Neural cell (in vitro differentiated cells): ENCODE data around the gene OR5M8. TPM values are rescaled to one million over a fixed set of nuclear protein-coding genes. Genes with fewer than 3 reads are reported as not detected.

Experiments used
- H2AFZ ChIP-seq: fragments of 200-600, 300-800 bp; sonication (generic), shearing (Covaris generic); 2 replicates; pipeline ENCODE4 v1.6.0; 2014; ENCODE audit warnings: low read depth, mild to moderate bottlenecking, antibody characterized with exemption, low read length, moderate library complexity
- H3F3A ChIP-seq: fragments of 200-600 bp; shearing (Covaris generic); 2 replicates; pipeline ENCODE4 v1.6.1; 2016; ENCODE audit warnings: mild to moderate bottlenecking, moderate library complexity, mixed read lengths, antibody characterized with exemption, low read length; ENCODE audit not compliant: insufficient read depth, poor library complexity, severe bottlenecking
- H3K27ac ChIP-seq: fragments of 200-600, 300-800 bp; sonication (generic), shearing (Covaris generic); 2 replicates; pipeline ENCODE4 v1.5.1; 2014; ENCODE audit warnings: mild to moderate bottlenecking, low read length, moderate library complexity
- H3K27me3 ChIP-seq: fragments of 300-800, 200-600 bp; sonication (generic), shearing (Covaris generic); 2 replicates; pipeline ENCODE4 v1.6.0; 2014; ENCODE audit warnings: mild to moderate bottlenecking, low read depth, low read length, moderate library complexity; ENCODE audit not compliant: insufficient read depth
- H3K36me3 ChIP-seq: fragments of 300-800, 200-600 bp; sonication (generic), shearing (Covaris generic); 2 replicates; pipeline ENCODE4 v1.5.1; 2014; ENCODE audit warnings: mild to moderate bottlenecking, antibody characterized with exemption, low read length, moderate library complexity; ENCODE audit not compliant: insufficient read depth
- H3K4me2 ChIP-seq: fragments of 300-800, 200-600 bp; sonication (generic), shearing (Covaris generic); 2 replicates; pipeline ENCODE4 v1.6.0; 2014; ENCODE audit warnings: mild to moderate bottlenecking, low read length
- H3K4me3 ChIP-seq: fragments of 300-800, 200-600 bp; sonication (generic), shearing (Covaris generic); 2 replicates; pipeline ENCODE4 v1.5.1; 2014; ENCODE audit warnings: mild to moderate bottlenecking, low read length, moderate library complexity
- H3K79me2 ChIP-seq: fragments of 200-600 bp; shearing (Covaris generic); replicated peaks from 2 replicates; pipeline ENCODE4 v1.6.0; 2014; ENCODE audit warnings: mild to moderate bottlenecking, low read length, moderate library complexity; ENCODE audit not compliant: insufficient read depth
- H3K9ac ChIP-seq: fragments of 300-800, 200-600 bp; sonication (generic), shearing (Covaris generic); 2 replicates; pipeline ENCODE4 v1.6.1; 2016; ENCODE audit warnings: mild to moderate bottlenecking, low read length, mixed read lengths
- H3K9me2 ChIP-seq: fragments of 200-600 bp; shearing (Covaris generic); 2 replicates; pipeline ENCODE4 v1.6.1; 2016; ENCODE audit warnings: mild to moderate bottlenecking, low read length, mixed read lengths; ENCODE audit not compliant: insufficient read depth
- H3K9me3 ChIP-seq: fragments of 200-600, 300-800 bp; sonication (generic), shearing (Covaris generic); 2 replicates; pipeline ENCODE4 v1.6.1; 2016; ENCODE audit warnings: mild to moderate bottlenecking, mixed run types, low read length, moderate library complexity, mixed read lengths
- H4K20me1 ChIP-seq: fragments of 200-600 bp; shearing (Covaris generic); 2 replicates; pipeline ENCODE4 v1.6.1; 2016; ENCODE audit warnings: mild to moderate bottlenecking, mixed run types; ENCODE audit not compliant: insufficient read depth
- EP300 ChIP-seq: fragments of 450-650 bp; conservative IDR thresholded peaks from 2 replicates; pipeline ENCODE4 v1.6.1; 2014; ENCODE audit warnings: antibody characterized with exemption, mild to moderate bottlenecking, moderate library complexity; ENCODE audit not compliant: poor library complexity, severe bottlenecking
- EZH2 ChIP-seq: fragments of 200-600, 300-800 bp; shearing (Covaris generic), sonication (generic); IDR thresholded peaks from 2 replicates; pipeline ENCODE4 v1.6.1; 2014; ENCODE audit warnings: antibody characterized with exemption, low read length, borderline replicate concordance, mild to moderate bottlenecking; ENCODE audit not compliant: insufficient read depth, poor library complexity, severe bottlenecking
- MXI1 ChIP-seq: fragments of 450-650 bp; conservative IDR thresholded peaks from 2 replicates; pipeline ENCODE4 v1.6.1; 2014; ENCODE audit warnings: antibody characterized with exemption, mild to moderate bottlenecking; ENCODE audit not compliant: poor library complexity, severe bottlenecking
- POLR2AphosphoS5 ChIP-seq: IDR thresholded peaks from 2 replicates; pipeline ENCODE4 v1.6.1; 2012
- RAD21 ChIP-seq: fragments of 450-650 bp; conservative IDR thresholded peaks from 2 replicates; pipeline ENCODE4 v1.6.1; 2014; ENCODE audit warnings: antibody characterized with exemption, mild to moderate bottlenecking, moderate library complexity
- SMC3 ChIP-seq: fragments of 450-650 bp; conservative IDR thresholded peaks from 2 replicates; pipeline ENCODE4 v1.6.1; 2014; ENCODE audit warnings: antibody characterized with exemption, mild to moderate bottlenecking, moderate library complexity; ENCODE audit not compliant: poor library complexity
- TAF1 ChIP-seq: IDR thresholded peaks from 2 replicates; pipeline ENCODE4 v1.6.1; 2012; ENCODE audit warnings: low read depth
- polyA plus RNA-seq: library from polyadenylated mRNA; depleted of rRNA; stranded (reverse); fragments of >200 nt; gene quantifications from 2 replicates; pipeline ENCODE4 v1.2.3, GENCODE V29; 2014
- TF ChIP-seq, protein P1 (sequence below): IDR thresholded peaks from 2 replicates; pipeline ENCODE4 v1.6.1; 2012; ENCODE audit warnings: borderline replicate concordance
- TF ChIP-seq, protein P2 (sequence below): fragments of 450-650 bp; IDR thresholded peaks from 2 replicates; pipeline ENCODE4 v1.5.1; 2014; ENCODE audit warnings: antibody characterized with exemption, mild to moderate bottlenecking, moderate library complexity; ENCODE audit not compliant: poor library complexity, severe bottlenecking

OR5M8 gene
- polyA plus RNA-seq, 1 donor from 2014 or later: not detected

DNA sequence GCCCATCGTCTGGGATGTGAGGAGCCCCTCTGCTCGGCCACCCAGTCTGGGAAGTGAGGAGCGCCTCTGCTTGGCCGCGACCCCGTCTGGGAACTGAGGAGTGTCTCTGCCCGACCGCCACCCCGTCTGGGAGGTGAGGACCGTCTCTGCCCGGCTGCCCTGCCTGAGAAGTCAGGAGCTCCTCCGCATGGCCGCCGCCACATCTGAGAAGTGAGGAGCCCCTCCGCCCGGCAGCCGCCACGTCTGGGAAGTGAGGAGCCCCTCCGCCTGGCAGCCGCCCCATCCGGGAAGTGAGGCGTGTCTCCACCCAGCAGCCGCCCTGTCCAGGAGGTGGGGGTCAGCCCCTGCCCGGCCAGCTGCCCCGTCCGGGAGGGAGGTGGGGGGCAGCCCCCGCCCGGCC lies 5.8 kb upstream of the OR5M8 start:
- Histone ChIP-seq H3K9ac (no peak overlapping the region), H3K79me2 (no peaks in the 10 kb centered on the region), H3K27me3 (no peaks in the 10 kb centered on the region), H2AFZ (no peak overlapping the region), H3K9me3 (no peaks in the 10 kb centered on the region), H3K4me3 (no peak overlapping the region), H3F3A (no peaks in the 10 kb centered on the region), H3K36me3 (no peaks in the 10 kb centered on the region), H4K20me1 (no peaks in the 10 kb centered on the region), H3K27ac (no peak overlapping the region), H3K9me2 (no peaks in the 10 kb centered on the region), H3K4me2 (no peak overlapping the region)
- TF ChIP-seq MXI1 (no peak), SMC3 (no peak), POLR2AphosphoS5 (no peak), TAF1 (no peak), EZH2 (no peak), RAD21 (no peak), EP300 (no peak)
- TF ChIP-seq, protein P1, sequence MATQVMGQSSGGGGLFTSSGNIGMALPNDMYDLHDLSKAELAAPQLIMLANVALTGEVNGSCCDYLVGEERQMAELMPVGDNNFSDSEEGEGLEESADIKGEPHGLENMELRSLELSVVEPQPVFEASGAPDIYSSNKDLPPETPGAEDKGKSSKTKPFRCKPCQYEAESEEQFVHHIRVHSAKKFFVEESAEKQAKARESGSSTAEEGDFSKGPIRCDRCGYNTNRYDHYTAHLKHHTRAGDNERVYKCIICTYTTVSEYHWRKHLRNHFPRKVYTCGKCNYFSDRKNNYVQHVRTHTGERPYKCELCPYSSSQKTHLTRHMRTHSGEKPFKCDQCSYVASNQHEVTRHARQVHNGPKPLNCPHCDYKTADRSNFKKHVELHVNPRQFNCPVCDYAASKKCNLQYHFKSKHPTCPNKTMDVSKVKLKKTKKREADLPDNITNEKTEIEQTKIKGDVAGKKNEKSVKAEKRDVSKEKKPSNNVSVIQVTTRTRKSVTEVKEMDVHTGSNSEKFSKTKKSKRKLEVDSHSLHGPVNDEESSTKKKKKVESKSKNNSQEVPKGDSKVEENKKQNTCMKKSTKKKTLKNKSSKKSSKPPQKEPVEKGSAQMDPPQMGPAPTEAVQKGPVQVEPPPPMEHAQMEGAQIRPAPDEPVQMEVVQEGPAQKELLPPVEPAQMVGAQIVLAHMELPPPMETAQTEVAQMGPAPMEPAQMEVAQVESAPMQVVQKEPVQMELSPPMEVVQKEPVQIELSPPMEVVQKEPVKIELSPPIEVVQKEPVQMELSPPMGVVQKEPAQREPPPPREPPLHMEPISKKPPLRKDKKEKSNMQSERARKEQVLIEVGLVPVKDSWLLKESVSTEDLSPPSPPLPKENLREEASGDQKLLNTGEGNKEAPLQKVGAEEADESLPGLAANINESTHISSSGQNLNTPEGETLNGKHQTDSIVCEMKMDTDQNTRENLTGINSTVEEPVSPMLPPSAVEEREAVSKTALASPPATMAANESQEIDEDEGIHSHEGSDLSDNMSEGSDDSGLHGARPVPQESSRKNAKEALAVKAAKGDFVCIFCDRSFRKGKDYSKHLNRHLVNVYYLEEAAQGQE: no peak
- TF ChIP-seq, protein P2, sequence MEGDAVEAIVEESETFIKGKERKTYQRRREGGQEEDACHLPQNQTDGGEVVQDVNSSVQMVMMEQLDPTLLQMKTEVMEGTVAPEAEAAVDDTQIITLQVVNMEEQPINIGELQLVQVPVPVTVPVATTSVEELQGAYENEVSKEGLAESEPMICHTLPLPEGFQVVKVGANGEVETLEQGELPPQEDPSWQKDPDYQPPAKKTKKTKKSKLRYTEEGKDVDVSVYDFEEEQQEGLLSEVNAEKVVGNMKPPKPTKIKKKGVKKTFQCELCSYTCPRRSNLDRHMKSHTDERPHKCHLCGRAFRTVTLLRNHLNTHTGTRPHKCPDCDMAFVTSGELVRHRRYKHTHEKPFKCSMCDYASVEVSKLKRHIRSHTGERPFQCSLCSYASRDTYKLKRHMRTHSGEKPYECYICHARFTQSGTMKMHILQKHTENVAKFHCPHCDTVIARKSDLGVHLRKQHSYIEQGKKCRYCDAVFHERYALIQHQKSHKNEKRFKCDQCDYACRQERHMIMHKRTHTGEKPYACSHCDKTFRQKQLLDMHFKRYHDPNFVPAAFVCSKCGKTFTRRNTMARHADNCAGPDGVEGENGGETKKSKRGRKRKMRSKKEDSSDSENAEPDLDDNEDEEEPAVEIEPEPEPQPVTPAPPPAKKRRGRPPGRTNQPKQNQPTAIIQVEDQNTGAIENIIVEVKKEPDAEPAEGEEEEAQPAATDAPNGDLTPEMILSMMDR: no peak

DNA sequence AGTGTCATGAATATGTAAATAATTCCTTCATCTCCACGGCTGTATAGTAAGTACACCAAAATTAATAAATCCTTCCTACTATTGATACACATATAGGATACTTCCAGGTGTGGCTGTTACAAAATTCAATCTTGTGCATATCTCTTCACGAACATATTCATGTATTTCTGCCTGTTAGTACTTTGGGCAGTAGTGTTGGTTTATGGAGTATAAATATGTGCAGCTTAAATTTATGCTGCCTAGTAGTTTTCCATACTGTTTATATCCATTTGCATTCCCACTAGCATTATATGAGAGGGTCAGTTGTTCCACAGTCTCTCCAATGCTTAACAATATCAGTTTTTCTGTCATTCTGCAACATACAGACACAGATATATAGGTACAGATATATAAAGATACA lies 3.9 kb upstream of the OR5M8 start:
- Histone ChIP-seq H4K20me1 (no peaks in the 10 kb centered on the region), H3K79me2 (no peaks in the 10 kb centered on the region)

More for the DNA sequence above, 3.9 kb upstream of the OR5M8 start:
- H3K9ac ChIP-seq: no peak overlapping the region
- H3K9me2 ChIP-seq: no peaks in the 10 kb centered on the region
- H3K36me3 ChIP-seq: no peaks in the 10 kb centered on the region
- H3K4me2 ChIP-seq: no peak overlapping the region
- no peak overlapping the region for H3K4me3 ChIP-seq
- H3K27ac ChIP-seq: no peak overlapping the region
- no peaks in the 10 kb centered on the region for H3K9me3 ChIP-seq
- no peak overlapping the region for H2AFZ ChIP-seq
- no peaks in the 10 kb centered on the region for H3K27me3 ChIP-seq
- TF ChIP-seq, protein P2: no peak
- TF ChIP-seq EZH2 (no peak), TAF1 (no peak), SMC3 (no peak)
- no peaks in the 10 kb centered on the region for H3F3A ChIP-seq
